Measurements from ENCODE around the gene HOXC10.

The HOXC10 gene

GRCh38 chr12:54012631-54013409 is 27.9 kb downstream of the HOXC10 start:
- no peak overlapping the region for H3K4me3 ChIP-seq (ENCODE audit: low read depth, low read length)
- in situ Hi-C loops (cut with HindIII; ENCODE audit: low pct_ligation_motif_present, low sequenced_read_pairs) = loop anchor here (25.0 kb wide), 1 partner anchor 199 kb away; no protein-coding TSS in a partner anchor
- H3K27ac ChIP-seq = no peak overlapping the region
- no peak for DNase-seq
- TF ChIP-seq CTCF (IDR thresholded peaks at IDR 0.05; ENCODE audit: low read depth, low read length, missing control alignments) = no peak
- H3K27me3 ChIP-seq (replicated peaks) = peaks cover 87% of the 10 kb centered on the region
- no peaks in the 10 kb centered on the region for H3K36me3 ChIP-seq (replicated peaks)

GRCh38 chr12:54014377-54015017 is 29.6 kb downstream of the HOXC10 start:
- Histone ChIP-seq H3K27ac (no peak overlapping the region), H3K27me3 (replicated peaks) (peaks cover 87% of the 10 kb centered on the region), H3K36me3 (replicated peaks) (no peaks in the 10 kb centered on the region), H3K4me3 (ENCODE audit: low read depth, low read length) (no peak overlapping the region)
- DNase-seq = no peak
- in situ Hi-C loops (cut with HindIII; ENCODE audit: low pct_ligation_motif_present, low sequenced_read_pairs) = loop anchor here (25.0 kb wide), 1 partner anchor 198 kb away; no protein-coding TSS in a partner anchor
- no peak for TF ChIP-seq CTCF (IDR thresholded peaks at IDR 0.05; ENCODE audit: low read depth, low read length, missing control alignments)

- Histone ChIP-seq H3K27me3 (replicated peaks) (peaks cover 87% of the 10 kb centered on the region), H3K36me3 (replicated peaks) (no peaks in the 10 kb centered on the region), H3K4me3 (ENCODE audit: low read depth, low read length) (no peak overlapping the region), H3K27ac (no peak overlapping the region)
- in situ Hi-C loops (cut with HindIII; ENCODE audit: low pct_ligation_motif_present, low sequenced_read_pairs) = loop anchor here (25.0 kb wide), 1 partner anchor 197 kb away; no protein-coding TSS in a partner anchor
- no peak for DNase-seq
- TF ChIP-seq CTCF (IDR thresholded peaks at IDR 0.05; ENCODE audit: low read depth, low read length, missing control alignments) = no peak
Measured at GRCh38 chr12:54015018-54015931, 30.3 kb downstream of the HOXC10 start.

- DNase-seq = no peak
- H3K27me3 ChIP-seq (replicated peaks) = peaks cover 85% of the 10 kb centered on the region
- no peak overlapping the region for H3K27ac ChIP-seq
- in situ Hi-C loops (cut with HindIII; ENCODE audit: low pct_ligation_motif_present, low sequenced_read_pairs) = loop anchor here (25.0 kb wide), 1 partner anchor 196 kb away; no protein-coding TSS in a partner anchor
- no peak overlapping the region for H3K4me3 ChIP-seq (ENCODE audit: low read depth, low read length)
- no peak for TF ChIP-seq CTCF (IDR thresholded peaks at IDR 0.05; ENCODE audit: low read depth, low read length, missing control alignments)
- H3K36me3 ChIP-seq (replicated peaks) = no peaks in the 10 kb centered on the region
Measured at GRCh38 chr12:54016051-54016450, 31.1 kb downstream of the HOXC10 start.

GRCh38 chr12:54016478-54016964 is 31.6 kb downstream of the HOXC10 start:
- DNase-seq = no peak
- H3K4me3 ChIP-seq (ENCODE audit: low read depth, low read length) = no peak overlapping the region
- no peak for TF ChIP-seq CTCF (IDR thresholded peaks at IDR 0.05; ENCODE audit: low read depth, low read length, missing control alignments)
- H3K27me3 ChIP-seq (replicated peaks) = peaks cover 83% of the 10 kb centered on the region
- in situ Hi-C loops (cut with HindIII; ENCODE audit: low pct_ligation_motif_present, low sequenced_read_pairs) = loop anchor here (25.0 kb wide), 1 partner anchor 196 kb away; no protein-coding TSS in a partner anchor
- H3K36me3 ChIP-seq (replicated peaks) = no peaks in the 10 kb centered on the region
- H3K27ac ChIP-seq = no peak overlapping the region
